Astrocyte of the cerebellum (primary cell): ENCODE measurements around the gene ST6GALNAC4.

ENCODE experiments used
- DNase-seq: peaks from one replicate; pipeline ENCODE4 v3.0.0-alpha.2; 2011; ENCODE audit warnings: low read depth
- H3K4me3 ChIP-seq: 2 replicates; pipeline ENCODE4 v1.5.1; 2011; ENCODE audit warnings: mild to moderate bottlenecking, low read depth, low read length, moderate library complexity
- in situ Hi-C: cut with HindIII; loops from 2 replicates; pipeline ENCODE4 v1.10.0; 2017; ENCODE audit warnings: low sequenced_read_pairs
- TF ChIP-seq, protein P1 (sequence below): IDR thresholded peaks from 2 replicates; pipeline ENCODE4 v1.5.1; 2012; ENCODE audit warnings: low read length, low read depth, moderate library complexity, mild to moderate bottlenecking; ENCODE audit errors: missing control alignments

The ST6GALNAC4 gene

GRCh38 chr9:127862075-127863011 lies 54.5 kb downstream of the ST6GALNAC4 start:
- H3K4me3 ChIP-seq: no peak overlapping the region
- no peak for DNase-seq
- TF ChIP-seq, protein P1, sequence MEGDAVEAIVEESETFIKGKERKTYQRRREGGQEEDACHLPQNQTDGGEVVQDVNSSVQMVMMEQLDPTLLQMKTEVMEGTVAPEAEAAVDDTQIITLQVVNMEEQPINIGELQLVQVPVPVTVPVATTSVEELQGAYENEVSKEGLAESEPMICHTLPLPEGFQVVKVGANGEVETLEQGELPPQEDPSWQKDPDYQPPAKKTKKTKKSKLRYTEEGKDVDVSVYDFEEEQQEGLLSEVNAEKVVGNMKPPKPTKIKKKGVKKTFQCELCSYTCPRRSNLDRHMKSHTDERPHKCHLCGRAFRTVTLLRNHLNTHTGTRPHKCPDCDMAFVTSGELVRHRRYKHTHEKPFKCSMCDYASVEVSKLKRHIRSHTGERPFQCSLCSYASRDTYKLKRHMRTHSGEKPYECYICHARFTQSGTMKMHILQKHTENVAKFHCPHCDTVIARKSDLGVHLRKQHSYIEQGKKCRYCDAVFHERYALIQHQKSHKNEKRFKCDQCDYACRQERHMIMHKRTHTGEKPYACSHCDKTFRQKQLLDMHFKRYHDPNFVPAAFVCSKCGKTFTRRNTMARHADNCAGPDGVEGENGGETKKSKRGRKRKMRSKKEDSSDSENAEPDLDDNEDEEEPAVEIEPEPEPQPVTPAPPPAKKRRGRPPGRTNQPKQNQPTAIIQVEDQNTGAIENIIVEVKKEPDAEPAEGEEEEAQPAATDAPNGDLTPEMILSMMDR: no peak
- in situ Hi-C loops: loop anchor here (25.0 kb wide), 1 partner anchor 225 kb away; no protein-coding TSS in a partner anchor

- no peak for DNase-seq
- H3K4me3 ChIP-seq: no peak overlapping the region
- in situ Hi-C loops: loop anchor here (25.0 kb wide), 1 partner anchor 223 kb away; no protein-coding TSS in a partner anchor
- TF ChIP-seq, protein P1: no peak
Observed at GRCh38 chr9:127860779-127861178, 56.1 kb downstream of the ST6GALNAC4 start.

DNA sequence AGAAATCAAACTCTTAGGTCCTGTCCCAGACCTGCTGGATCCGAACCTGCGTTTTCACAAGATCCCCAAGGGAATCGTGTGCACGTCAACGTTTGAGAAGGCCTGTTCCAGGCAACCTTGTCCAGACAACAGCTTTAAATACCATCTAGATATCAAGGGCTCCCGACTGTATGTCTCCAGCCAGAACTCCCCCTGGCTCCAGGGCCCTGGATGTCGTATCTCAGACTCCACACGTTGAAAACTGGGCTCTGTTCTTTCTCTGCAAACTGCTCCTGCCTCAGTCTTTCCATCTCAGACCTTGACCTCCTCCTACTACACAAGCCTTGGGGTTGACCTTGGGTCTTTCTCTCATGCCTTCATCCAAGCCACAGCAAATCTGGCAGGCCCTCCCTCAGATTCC lies 56.6 kb downstream of the ST6GALNAC4 start:
- no peak for DNase-seq
- TF ChIP-seq, protein P1: no peak
- no peak overlapping the region for H3K4me3 ChIP-seq
- in situ Hi-C loops: loop anchor here (25.0 kb wide), 1 partner anchor 223 kb away; no protein-coding TSS in a partner anchor

GRCh38 chr9:127858041-127858512 lies 58.8 kb downstream of the ST6GALNAC4 start:
- no peak overlapping the region for H3K4me3 ChIP-seq

More at GRCh38 chr9:127858041-127858512, 58.8 kb downstream of the ST6GALNAC4 start:
- DNase-seq: no peak
- in situ Hi-C loops: loop anchor here (25.0 kb wide), 1 partner anchor 221 kb away; no protein-coding TSS in a partner anchor
- TF ChIP-seq, protein P1: no peak
